Pancreas (tissue), 10 donors: ENCODE data around the gene PHACTR3. TPM values are rescaled to one million over a fixed set of nuclear protein-coding genes. Genes with fewer than 3 reads are reported as not detected.

Experiments used
- ATAC-seq, 4 donors: fragments of 200-7000 bp; cut with Tn5 transposase; one replicate each; pipeline versions ENCODE4 v1.8.0 to v1.9.1; 2020; ENCODE audit warnings: mild to moderate bottlenecking in 4 of 4, moderate library complexity in 4 of 4
- DNase-seq, 6 donors: peaks; one replicate each; pipeline ENCODE4 v3.0.0-alpha.2; 2020
- FAIRE-seq: peaks from 2 replicates; lab custom pipeline; 2012; peaks lifted over from hg19 to GRCh38; lab: Jason Lieb, UNC
- H3K27ac ChIP-seq, 4 donors: fragments of 200-600 bp; sonication (generic); 1 replicate in 3 of 4; 2 replicates in 1 of 4; pipeline versions ENCODE4 v1.5.0 to v1.8.0; 2020
- H3K27me3 ChIP-seq, 4 donors: fragments of 200-600 bp; one replicate each; pipeline ENCODE4 v1.8.0; 2021
- H3K36me3 ChIP-seq, 3 donors: fragments of 200-600 bp; sonication (generic) in 1 of 3; one replicate each; pipeline versions ENCODE4 v1.5.0 to v1.8.0; 2020 to 2021
- H3K4me1 ChIP-seq, 3 donors: fragments of 200-600 bp; one replicate each; pipeline ENCODE4 v1.8.0; 2021
- H3K4me3 ChIP-seq, 4 donors: fragments of 200-600 bp; sonication (generic) in 2 of 4; one replicate each; pipeline versions ENCODE4 v1.5.0 to v1.8.0; 2020 to 2021
- H3K9me3 ChIP-seq, 4 donors: fragments of 200-600 bp; one replicate each; pipeline ENCODE4 v1.8.0; 2021
- WGBS, 2 donors: extraction: QIAGEN DNeasy Blood & Tissue Kit; methylation state at CpG; one replicate each; pipeline ENCODE4 v1.1.7; 2013; 5-methylcytosine and 5-hydroxymethylcytosine counted together
- intact Hi-C, 3 donors: fragments of 100-400 bp; cut with DNase I; formaldehyde crosslinking; loops; one replicate each; pipeline versions ENCODE4 v1.11.1 to v1.14.2; 2022
- polyA plus RNA-seq, 2 donors: library from polyadenylated mRNA; stranded (reverse); fragments of 200-250 nt; gene quantifications; one replicate each; pipeline ENCODE4 v1.2.3, GENCODE V29; 2013
- total RNA-seq, 6 donors: library from RNA; stranded (reverse); fragmentation: NEBNext Ultra II Directional in 4 of 6; extraction: Animal tissue kit (Norgen Biotek cat#: 25700) in 4 of 6; gene quantifications; one replicate each; pipeline versions ENCODE4 v1.2.1 to v1.2.4, GENCODE V29; 2021 to 2023
- TF ChIP-seq, protein P1 (sequence below), 4 donors: fragments of 200-600 bp; sonication (generic) in 3 of 4; IDR thresholded peaks; one replicate each; pipeline versions ENCODE4 v1.5.0 to v1.8.0; 2021; ENCODE audit warnings: antibody characterized with exemption in 4 of 4
- donor health status: healthy with polysubstance abuse.
- donor health status: DM: no; HTN: no; CAD: no; lungs with moderate emphysema.
- donor health status: DM: no; HTN: no; CAD: no.
- donor health status: control.
- donor health status: control.
- donor health status: Bipolar disorder and iron deficiency.
- donor health status: DM: yes; HTN: yes; CAD: no.
- donor health status: DM: no; HTN: no; CAD: no.
- donor health status: DM: no; HTN: no; CAD: no.
- donor health status: DM: yes; HTN: yes; CAD: no.

Gene PHACTR3
- total and polyA plus RNA-seq, 8 donors, result 0.14 to 1.5 (median 0.35) TPM; not detected in 3

DNA sequence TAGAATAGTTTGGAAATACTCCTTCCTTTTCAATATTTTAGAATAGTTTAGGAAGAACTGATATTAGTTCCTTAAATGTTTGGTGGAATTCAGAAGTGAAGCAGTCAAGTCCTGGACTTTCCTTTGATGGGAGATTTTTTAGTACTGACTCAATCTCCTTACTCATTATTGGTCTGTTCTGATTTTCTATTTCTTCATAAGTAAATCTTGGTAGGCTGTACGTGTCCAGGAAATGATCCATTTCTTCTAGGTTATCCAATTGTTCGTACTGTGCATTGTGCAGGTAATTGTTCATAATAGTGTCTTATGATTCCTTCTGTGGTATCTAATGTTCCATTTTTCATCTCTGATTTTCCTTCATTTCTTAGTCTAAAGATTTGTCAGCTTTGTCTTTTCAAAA, 190.2 kb downstream of the PHACTR3 start:
- intact Hi-C loops, result no loop called here
- ATAC-seq (no peak), DNase-seq (no peak), FAIRE-seq (no peak)
- Histone ChIP-seq H3K36me3 (no peaks in the 10 kb centered on the region), H3K9me3 (no peaks in the 10 kb centered on the region), H3K4me1 (no peaks in the 10 kb centered on the region), H3K4me3 (no peak overlapping the region), H3K27me3 (no peaks in the 10 kb centered on the region), H3K27ac (no peak overlapping the region)
- 52 to 60% methylated on average over 2 of the region's 2 CpGs for WGBS, 2 donors
- TF ChIP-seq, protein P1, sequence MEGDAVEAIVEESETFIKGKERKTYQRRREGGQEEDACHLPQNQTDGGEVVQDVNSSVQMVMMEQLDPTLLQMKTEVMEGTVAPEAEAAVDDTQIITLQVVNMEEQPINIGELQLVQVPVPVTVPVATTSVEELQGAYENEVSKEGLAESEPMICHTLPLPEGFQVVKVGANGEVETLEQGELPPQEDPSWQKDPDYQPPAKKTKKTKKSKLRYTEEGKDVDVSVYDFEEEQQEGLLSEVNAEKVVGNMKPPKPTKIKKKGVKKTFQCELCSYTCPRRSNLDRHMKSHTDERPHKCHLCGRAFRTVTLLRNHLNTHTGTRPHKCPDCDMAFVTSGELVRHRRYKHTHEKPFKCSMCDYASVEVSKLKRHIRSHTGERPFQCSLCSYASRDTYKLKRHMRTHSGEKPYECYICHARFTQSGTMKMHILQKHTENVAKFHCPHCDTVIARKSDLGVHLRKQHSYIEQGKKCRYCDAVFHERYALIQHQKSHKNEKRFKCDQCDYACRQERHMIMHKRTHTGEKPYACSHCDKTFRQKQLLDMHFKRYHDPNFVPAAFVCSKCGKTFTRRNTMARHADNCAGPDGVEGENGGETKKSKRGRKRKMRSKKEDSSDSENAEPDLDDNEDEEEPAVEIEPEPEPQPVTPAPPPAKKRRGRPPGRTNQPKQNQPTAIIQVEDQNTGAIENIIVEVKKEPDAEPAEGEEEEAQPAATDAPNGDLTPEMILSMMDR (IDR thresholded peaks at IDR 0.05), result no peak

DNA sequence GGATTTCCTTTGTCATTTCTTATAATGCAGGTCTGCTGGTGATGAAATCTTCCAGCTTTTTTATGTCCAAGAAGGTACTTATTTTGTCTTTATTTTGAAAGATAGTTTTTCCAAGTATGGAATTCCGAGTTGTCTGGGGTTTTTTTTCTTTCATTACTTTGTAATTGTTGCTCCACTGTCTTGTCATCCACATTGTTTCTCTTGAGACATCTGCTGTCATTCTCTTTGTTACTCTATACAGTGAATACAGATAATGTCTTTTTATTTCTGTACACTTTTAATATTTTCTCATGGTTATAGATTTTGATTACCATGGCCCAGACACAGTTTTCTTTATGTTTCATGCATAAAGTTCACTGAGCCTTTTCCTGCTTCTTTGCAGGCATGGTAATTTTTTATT, 196.0 kb downstream of the PHACTR3 start:
- no peaks in the 10 kb centered on the region for H3K27me3 ChIP-seq
- FAIRE-seq, result no peak
- WGBS, 2 donors, result 18 to 27% methylated on average over 1 of the region's 1 CpG
- no peaks in the 10 kb centered on the region for H3K36me3 ChIP-seq
- no peak overlapping the region for H3K27ac ChIP-seq
- TF ChIP-seq, protein P1 (IDR thresholded peaks at IDR 0.05), result no peak
- no peak for ATAC-seq
- no peak for DNase-seq
- H3K9me3 ChIP-seq, result no peaks in the 10 kb centered on the region
- intact Hi-C loops, result no loop called here
- no peaks in the 10 kb centered on the region for H3K4me1 ChIP-seq
- H3K4me3 ChIP-seq, result no peak overlapping the region

DNA sequence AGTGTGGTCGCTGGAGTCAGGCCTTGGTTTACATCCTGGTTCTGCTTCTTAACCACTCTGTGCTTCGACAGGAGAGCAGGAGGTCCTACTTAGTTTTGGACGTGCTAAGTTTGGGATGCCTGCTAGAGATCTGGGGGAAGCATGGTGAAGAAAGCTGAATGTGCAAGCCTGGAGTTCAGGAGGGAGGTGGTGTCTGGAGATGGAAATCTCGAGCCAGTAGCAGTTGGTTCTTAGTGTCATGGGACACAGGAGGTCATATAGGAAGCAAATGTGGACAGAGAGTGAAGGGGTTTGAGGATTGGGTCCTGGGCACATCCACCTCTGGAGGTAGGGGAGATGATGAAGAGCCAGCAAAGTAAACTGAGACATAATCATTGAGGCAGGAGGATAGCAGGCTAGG, 197.7 kb downstream of the PHACTR3 start:
- Histone ChIP-seq H3K27me3 (no peaks in the 10 kb centered on the region), H3K4me1 (no peaks in the 10 kb centered on the region), H3K36me3 (no peaks in the 10 kb centered on the region), H3K27ac (no peak overlapping the region), H3K9me3 (no peaks in the 10 kb centered on the region), H3K4me3 (no peak overlapping the region)
- no peak for ATAC-seq
- TF ChIP-seq, protein P1 (IDR thresholded peaks at IDR 0.05), result no peak
- WGBS, 2 donors, result 47 to 62% methylated on average over 4 of the region's 4 CpGs
- intact Hi-C loops, result no loop called here
- DNase-seq, result no peak
- no peak for FAIRE-seq

DNA sequence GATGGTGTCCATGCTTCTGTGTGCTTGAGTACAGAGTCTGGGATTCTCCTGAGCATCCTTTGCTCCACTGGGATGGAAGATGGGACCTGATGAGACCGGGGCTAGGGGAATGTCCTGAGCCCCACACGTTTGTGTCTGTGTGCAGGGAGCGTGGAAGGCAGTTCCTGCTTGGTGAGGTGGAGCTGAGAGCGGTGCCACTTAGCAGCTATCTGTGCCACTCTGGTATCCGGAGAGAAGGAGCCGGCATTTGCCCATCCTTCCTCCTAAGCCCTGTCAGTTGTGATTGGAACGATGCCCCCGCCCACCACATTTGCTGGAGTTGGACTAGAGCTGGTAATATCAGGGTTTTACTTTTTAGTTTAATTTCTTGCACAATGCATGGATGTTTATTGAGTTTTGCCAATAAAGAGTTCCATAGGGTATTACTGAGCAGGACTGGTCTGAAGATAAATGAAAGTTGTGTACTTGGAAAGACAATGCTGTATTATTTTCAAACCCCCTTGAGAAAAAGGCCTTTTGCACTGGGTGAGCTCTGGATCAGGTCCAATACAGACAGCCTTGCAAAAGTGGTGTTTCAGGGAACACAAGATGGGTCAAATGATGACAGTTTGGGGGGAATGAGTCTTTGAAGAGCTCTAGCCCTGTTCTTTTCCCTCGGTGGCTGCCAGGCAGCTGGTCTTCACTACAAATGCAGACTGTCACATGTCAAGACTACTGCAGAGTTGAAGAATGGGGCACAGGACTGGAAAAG, 198.3 kb downstream of the PHACTR3 start:
- intact Hi-C loops, result no loop called here
- no peaks in the 10 kb centered on the region for H3K36me3 ChIP-seq
- no peaks in the 10 kb centered on the region for H3K4me1 ChIP-seq
- H3K27me3 ChIP-seq, result no peaks in the 10 kb centered on the region
- ATAC-seq, result no peak
- FAIRE-seq, result no peak
- 63 to 68% methylated on average over 9 of the region's 9 CpGs for WGBS, 2 donors
- H3K27ac ChIP-seq, result no peak overlapping the region
- no peak overlapping the region for H3K4me3 ChIP-seq
- H3K9me3 ChIP-seq, result no peaks in the 10 kb centered on the region
- DNase-seq, result peak in 1 of 6 donors; percentile 20
- TF ChIP-seq, protein P1 (IDR thresholded peaks at IDR 0.05), result no peak

GRCh38 chr20:59804347-59804746, 200.0 kb downstream of the PHACTR3 start:
- Histone ChIP-seq H3K4me3 (no peak overlapping the region), H3K4me1 (no peaks in the 10 kb centered on the region), H3K27ac (no peak overlapping the region), H3K9me3 (no peaks in the 10 kb centered on the region), H3K27me3 (no peaks in the 10 kb centered on the region), H3K36me3 (no peaks in the 10 kb centered on the region)
- FAIRE-seq (no peak), DNase-seq (no peak), ATAC-seq (no peak)
- WGBS, 2 donors, result 50 to 62% methylated on average over 5 of the region's 5 CpGs
- intact Hi-C loops, result no loop called here
- TF ChIP-seq, protein P1 (IDR thresholded peaks at IDR 0.05), result no peak
